HG03521 (cell line): ENCODE measurements around the gene MYBPC3.
A peak's percentile ranks its signal among the peaks of the same experiment; 100 is the strongest.

Experiments used
- ATAC-seq: cut with Tn5 transposase; IDR thresholded peaks from one replicate; pipeline ENCODE4 v1.9.1; 2021; ENCODE audit warnings: mild to moderate bottlenecking, moderate library complexity; ENCODE audit not compliant: unreplicated experiment

MYBPC3 gene

GRCh38 chr11:47387944-47388696 lies 35.6 kb upstream of the MYBPC3 start:
- no peak for ATAC-seq

GRCh38 chr11:47384498-47384897 lies 32.0 kb upstream of the MYBPC3 start:
- no peak for ATAC-seq

- ATAC-seq, result no peak
These were observed 30.6 kb upstream of the MYBPC3 start for GRCh38 chr11:47383071-47383470.

GRCh38 chr11:47380078-47380477 lies 27.6 kb upstream of the MYBPC3 start:
- no peak for ATAC-seq

GRCh38 chr11:47379317-47379716 lies 26.8 kb upstream of the MYBPC3 start:
- no peak for ATAC-seq

- no peak for ATAC-seq
These were observed 26.3 kb upstream of the MYBPC3 start for GRCh38 chr11:47378836-47379170.

- ATAC-seq, result peak; percentile 83
These were observed 25.7 kb upstream of the MYBPC3 start, which contains the start of gene SPI1 for GRCh38 chr11:47378010-47378835. SPI1 (minus strand) TSS chr11:47378547; CDS start chr11:47378353, 194 bp downstream.

GRCh38 chr11:47377571-47378009 lies 25.1 kb upstream of the MYBPC3 start:
- ATAC-seq, result no peak

GRCh38 chr11:47376525-47377371 lies 24.2 kb upstream of the MYBPC3 start:
- ATAC-seq, result no peak

GRCh38 chr11:47376107-47376524 lies 23.6 kb upstream of the MYBPC3 start:
- ATAC-seq, result no peak

- ATAC-seq, result no peak
These were observed 23.1 kb upstream of the MYBPC3 start for GRCh38 chr11:47375546-47376085.

- no peak for ATAC-seq
These were observed 22.5 kb upstream of the MYBPC3 start for GRCh38 chr11:47375020-47375419.

- no peak for ATAC-seq
These were observed 22.2 kb upstream of the MYBPC3 start for GRCh38 chr11:47374720-47375019.

- no peak for ATAC-seq
These were observed 21.6 kb upstream of the MYBPC3 start for GRCh38 chr11:47373876-47374719.

- ATAC-seq, result no peak
These were observed 19.9 kb upstream of the MYBPC3 start for GRCh38 chr11:47372422-47372821.

GRCh38 chr11:47369676-47370075 lies 17.2 kb upstream of the MYBPC3 start:
- no peak for ATAC-seq

GRCh38 chr11:47366020-47366490 lies 13.6 kb upstream of the MYBPC3 start:
- no peak for ATAC-seq

- no peak for ATAC-seq
These were observed 8.9 kb upstream of the MYBPC3 start for GRCh38 chr11:47361419-47361818.

GRCh38 chr11:47360341-47360740 lies 7.8 kb upstream of the MYBPC3 start:
- no peak for ATAC-seq

GRCh38 chr11:47359586-47359985 lies 7.1 kb upstream of the MYBPC3 start:
- ATAC-seq, result no peak
